GM18505 (cell line): ENCODE measurements around the gene AIFM1.

ENCODE experiments used
- ATAC-seq: cut with Tn5 transposase; IDR thresholded peaks from one replicate; pipeline ENCODE4 v1.9.1; 2021; ENCODE audit not compliant: unreplicated experiment
- POLR2A ChIP-seq: IDR thresholded peaks from 4 replicates; pipeline ENCODE4 v1.6.1; 2011; ENCODE audit warnings: borderline replicate concordance; ENCODE audit not compliant: insufficient read depth, insufficient read length; ENCODE audit errors: extremely low read depth

AIFM1 gene

GRCh38 chrX:130108647-130109428, 56.8 kb downstream of the AIFM1 start:
- no peak for TF ChIP-seq POLR2A
- ATAC-seq = peak; percentile 48

GRCh38 chrX:130106071-130106470, 59.6 kb downstream of the AIFM1 start:
- no peak for ATAC-seq
- no peak for TF ChIP-seq POLR2A

- TF ChIP-seq POLR2A = no peak
- no peak for ATAC-seq
Observed at GRCh38 chrX:130105244-130105643, 60.4 kb downstream of the AIFM1 start.

GRCh38 chrX:130103605-130104004, 62.0 kb downstream of the AIFM1 start:
- no peak for ATAC-seq
- TF ChIP-seq POLR2A = no peak

GRCh38 chrX:130100180-130100579, 65.5 kb downstream of the AIFM1 start:
- TF ChIP-seq POLR2A = no peak
- ATAC-seq = no peak

- TF ChIP-seq POLR2A = no peak
- ATAC-seq = no peak
Observed at GRCh38 chrX:130098210-130098552, 67.5 kb downstream of the AIFM1 start.

- no peak for ATAC-seq
- no peak for TF ChIP-seq POLR2A
Observed at GRCh38 chrX:130097507-130098209, 68.0 kb downstream of the AIFM1 start.

- no peak for ATAC-seq
- no peak for TF ChIP-seq POLR2A
Observed at GRCh38 chrX:130095249-130096030, 70.2 kb downstream of the AIFM1 start.

GRCh38 chrX:130094696-130095095, 70.9 kb downstream of the AIFM1 start:
- no peak for ATAC-seq
- TF ChIP-seq POLR2A = no peak

GRCh38 chrX:130093271-130093670, 72.4 kb downstream of the AIFM1 start:
- no peak for TF ChIP-seq POLR2A
- ATAC-seq = no peak

GRCh38 chrX:130091980-130092522, 73.6 kb downstream of the AIFM1 start:
- ATAC-seq = peak; percentile 96
- peak; percentile 65 for TF ChIP-seq POLR2A

- no peak for ATAC-seq
- TF ChIP-seq POLR2A = no peak
Observed at GRCh38 chrX:130090364-130090763, 75.3 kb downstream of the AIFM1 start.
